ENCODE data around the gene MFN1. TPM values are rescaled to one million over a fixed set of nuclear protein-coding genes. Genes with fewer than 3 reads are reported as not detected.

MFN1 gene
- total and polyA plus RNA-seq, 2 of the 13 experiments (the other 11 are each of a cell fraction or from before 2014, with no cell fraction given), result 25.2 to 37.5 TPM

- TF ChIP-seq ZNF607 (CRISPR knock-in tag; IDR thresholded peaks at IDR 0.05; ENCODE audit: borderline replicate concordance) (peak; percentile 60; the same call in 1 of the 2 replicates), ZNF142 (CRISPR knock-in tag; IDR thresholded peaks at IDR 0.05) (peak; percentile 82), BCL6 (CRISPR knock-in tag; IDR thresholded peaks at IDR 0.05) (peak; percentile 17; the same call in 1 of the 2 replicates), TGIF2 (CRISPR knock-in tag; IDR thresholded peaks at IDR 0.05) (peak; percentile 28; the same call in 1 of the 2 replicates), SP5 (CRISPR knock-in tag; IDR thresholded peaks at IDR 0.05; ENCODE audit: borderline replicate concordance, low read depth) (peak; percentile 56), ELF1 (CRISPR knock-in tag; IDR thresholded peaks at IDR 0.05) (peak; percentile 89), SOX13 (IDR thresholded peaks at IDR 0.05) (no peak), SOX13 (CRISPR knock-in tag; conservative IDR thresholded peaks at IDR 0.05 in 1 of 2, IDR thresholded peaks at IDR 0.05 in 1 of 2) (peak in 1 of 2 experiments; percentile 36; a peak in 1 of 4 replicates), CCDC6 (CRISPR knock-in tag; IDR thresholded peaks at IDR 0.05) (peak; percentile 75), ATF6 (CRISPR knock-in tag; conservative IDR thresholded peaks at IDR 0.05) (no peak), ZNF709 (CRISPR knock-in tag; IDR thresholded peaks at IDR 0.05) (peak; percentile 75; the same call in 1 of the 2 replicates), MEF2D (CRISPR knock-in tag; IDR thresholded peaks at IDR 0.05) (0 out of 2 replicates have a peak, but pooled peaks have one; percentile 49), MYC (CRISPR knock-in tag; IDR thresholded peaks at IDR 0.05; ENCODE audit: borderline replicate concordance) (peak; percentile 71; the same call in 1 of the 2 replicates), ZNF143 (CRISPR knock-in tag; IDR thresholded peaks at IDR 0.05) (peak; percentile 42; the same call in 1 of the 2 replicates), POLR2G (IDR thresholded peaks at IDR 0.05; ENCODE audit: low read depth, low read length) (peak; percentile 76; the same call in 1 of the 2 replicates)
These were observed at the start of gene MFN1 (continued) for GRCh38 chr3:179347345-179348194.
